Measurements from ENCODE around the gene EID2.

Gene EID2

DNA sequence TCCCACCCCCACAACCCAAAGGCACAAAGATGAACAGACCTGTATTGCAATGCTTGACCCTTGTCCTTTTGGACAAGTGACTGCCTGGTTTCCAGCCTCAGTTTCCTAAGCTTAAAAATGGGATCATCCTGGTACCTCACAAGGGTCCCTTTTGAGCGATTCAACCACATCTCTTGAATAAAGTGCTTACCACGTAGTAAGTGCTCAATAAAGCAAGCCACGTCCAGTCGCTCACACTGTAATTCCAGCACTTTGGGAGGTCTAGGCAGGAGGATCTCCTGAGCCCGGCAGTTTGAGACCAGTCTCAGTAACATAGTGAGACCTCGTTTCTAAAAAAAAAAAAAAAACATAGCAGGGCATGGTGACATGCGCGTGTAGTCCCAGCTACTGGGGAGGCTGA lies 40.0 kb downstream of the EID2 start:
- peaks cover 52% of the 10 kb centered on the region for H3K27me3 Mint-ChIP-seq
- peaks cover 36% of the 10 kb centered on the region for H3K4me1 Mint-ChIP-seq
- peak overlapping the region; percentile 35 for H3K4me3 Mint-ChIP-seq
- H3K9me3 Mint-ChIP-seq, result no peaks in the 10 kb centered on the region
- peak overlapping the region; percentile 27 for H3K27ac Mint-ChIP-seq
- no peak for ATAC-seq
- H3K36me3 Mint-ChIP-seq, result no peaks in the 10 kb centered on the region

DNA sequence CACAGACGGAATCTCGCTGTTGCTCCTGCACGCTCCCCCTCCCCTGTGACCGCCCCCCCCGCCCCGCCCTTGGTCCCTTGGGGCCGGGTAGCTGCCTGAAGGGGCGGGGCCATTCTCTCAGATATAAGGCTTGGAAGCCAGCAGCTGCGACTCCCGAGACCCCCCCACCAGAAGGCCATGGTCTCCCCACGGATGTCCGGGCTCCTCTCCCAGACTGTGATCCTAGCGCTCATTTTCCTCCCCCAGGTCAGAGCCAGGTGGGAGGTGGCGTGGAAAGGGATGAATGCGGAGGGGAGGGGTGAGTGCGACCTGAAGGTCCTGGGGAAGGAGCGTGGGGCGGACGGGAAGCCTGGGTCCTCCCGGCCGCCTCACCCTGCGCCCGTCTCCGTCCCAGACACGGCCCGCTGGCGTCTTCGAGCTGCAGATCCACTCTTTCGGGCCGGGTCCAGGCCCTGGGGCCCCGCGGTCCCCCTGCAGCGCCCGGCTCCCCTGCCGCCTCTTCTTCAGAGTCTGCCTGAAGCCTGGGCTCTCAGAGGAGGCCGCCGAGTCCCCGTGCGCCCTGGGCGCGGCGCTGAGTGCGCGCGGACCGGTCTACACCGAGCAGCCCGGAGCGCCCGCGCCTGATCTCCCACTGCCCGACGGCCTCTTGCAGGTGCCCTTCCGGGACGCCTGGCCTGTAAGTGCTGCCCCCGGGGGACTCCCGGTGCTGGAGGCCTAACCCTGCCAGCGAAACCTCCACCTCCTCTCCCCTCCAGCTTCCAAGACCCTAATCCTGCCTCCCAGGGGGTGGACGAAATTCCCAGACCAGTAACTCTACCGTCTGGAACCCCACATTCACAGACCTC lies 40.9 kb downstream of the EID2 start, which contains the start of gene DLL3:
Gene DLL3, plus strand, starts transcription at position 150 of the 845 bp plus-strand sequence. Its CDS starts 28 bp downstream, at position 178.
- H3K27me3 Mint-ChIP-seq, result peaks cover 43% of the 10 kb centered on the region
- peaks cover 36% of the 10 kb centered on the region for H3K4me1 Mint-ChIP-seq
- no peaks in the 10 kb centered on the region for H3K9me3 Mint-ChIP-seq
- H3K36me3 Mint-ChIP-seq, result no peaks in the 10 kb centered on the region
- peak within 1 kb of the TSS; percentile 40 for H3K27ac Mint-ChIP-seq
- peak; percentile 49 for ATAC-seq
- peak within 1 kb of the TSS; percentile 65 for H3K4me3 Mint-ChIP-seq

DNA sequence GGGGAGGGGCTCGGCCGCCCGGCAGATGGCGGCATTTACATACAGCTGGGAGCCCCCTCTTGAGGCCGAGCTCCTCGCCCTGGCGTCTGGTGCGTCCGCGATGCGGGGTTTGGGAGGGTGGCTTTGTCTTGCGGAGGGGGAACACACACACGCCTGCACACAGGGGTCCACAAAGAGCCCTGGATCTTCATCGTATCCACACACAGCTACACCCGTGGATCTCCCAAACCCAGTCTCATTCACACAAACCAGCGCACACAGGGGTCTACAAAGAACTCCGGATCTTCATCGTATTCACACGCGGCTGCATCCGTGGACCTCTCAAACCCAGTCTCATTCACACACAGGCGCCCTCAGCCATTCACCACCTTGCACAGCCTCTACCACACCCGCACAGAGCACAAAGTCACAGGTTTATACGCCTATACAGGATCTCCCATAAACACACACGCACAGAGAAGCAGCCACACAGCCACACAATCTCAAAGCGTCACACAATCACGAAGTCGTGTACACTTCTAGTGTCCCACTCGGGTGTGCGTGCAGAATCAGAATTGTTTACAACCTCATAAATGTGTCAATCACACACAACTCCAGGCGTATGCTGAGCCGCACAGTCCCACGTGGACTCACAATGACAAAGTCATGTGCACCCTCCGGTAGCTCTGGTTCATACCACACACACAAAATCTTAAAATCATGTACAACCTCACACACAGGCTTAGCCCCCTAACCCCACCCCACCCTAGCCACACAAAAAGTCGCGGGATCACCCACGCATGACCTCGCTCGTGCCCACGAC lies 41.8 kb downstream of the EID2 start:
- H3K9me3 Mint-ChIP-seq, result no peaks in the 10 kb centered on the region
- H3K36me3 Mint-ChIP-seq, result no peaks in the 10 kb centered on the region
- peak overlapping the region; percentile 40 for H3K27ac Mint-ChIP-seq
- peaks cover 35% of the 10 kb centered on the region for H3K27me3 Mint-ChIP-seq
- peak; percentile 62 for ATAC-seq
- peak overlapping the region; percentile 61 for H3K4me3 Mint-ChIP-seq
- peaks cover 28% of the 10 kb centered on the region for H3K4me1 Mint-ChIP-seq

DNA sequence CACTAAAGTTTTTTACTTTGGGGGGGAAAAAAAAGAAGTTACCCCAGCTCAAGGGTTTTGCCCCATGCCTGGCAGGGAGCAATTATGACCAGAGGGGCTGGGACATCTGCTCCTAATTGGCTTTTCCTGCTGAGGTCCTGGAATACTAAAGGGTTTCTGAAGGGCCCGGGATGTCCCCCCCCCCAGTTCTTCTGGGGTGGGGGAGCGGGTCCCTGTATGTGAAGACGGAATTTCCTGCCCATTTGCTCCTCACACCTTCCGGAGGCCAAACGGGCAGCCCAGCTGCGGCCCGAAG lies 42.3 kb downstream of the EID2 start:
- Mint-ChIP-seq H3K27ac (no peak overlapping the region), H3K36me3 (no peaks in the 10 kb centered on the region), H3K4me1 (peaks cover 26% of the 10 kb centered on the region), H3K4me3 (no peak overlapping the region), H3K9me3 (no peaks in the 10 kb centered on the region), H3K27me3 (peaks cover 31% of the 10 kb centered on the region)
- no peak for ATAC-seq

DNA sequence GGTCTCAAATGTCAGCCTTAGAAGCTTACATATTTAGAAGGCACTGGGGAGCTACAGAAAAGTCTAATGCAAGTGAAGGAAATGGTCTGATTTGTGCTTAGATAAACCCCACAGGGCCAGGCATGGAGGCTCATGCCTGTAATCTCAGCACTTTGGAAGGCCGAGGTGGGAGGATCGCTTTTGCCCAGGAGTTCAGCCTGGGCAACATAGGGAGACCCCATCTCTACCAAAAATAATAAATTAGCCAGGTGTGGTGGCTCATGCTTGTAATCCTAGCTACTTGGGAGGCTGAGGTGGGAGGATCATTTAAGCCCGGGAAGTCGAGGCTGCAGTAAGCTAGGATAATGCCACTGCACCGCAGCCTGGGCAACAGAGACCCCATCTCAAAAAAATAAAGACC lies 43.9 kb downstream of the EID2 start:
- H3K4me3 Mint-ChIP-seq, result no peak overlapping the region
- H3K27me3 Mint-ChIP-seq, result peaks cover 31% of the 10 kb centered on the region
- no peaks in the 10 kb centered on the region for H3K36me3 Mint-ChIP-seq
- H3K9me3 Mint-ChIP-seq, result no peaks in the 10 kb centered on the region
- peaks cover 26% of the 10 kb centered on the region for H3K4me1 Mint-ChIP-seq
- ATAC-seq, result no peak
- H3K27ac Mint-ChIP-seq, result no peak overlapping the region

DNA sequence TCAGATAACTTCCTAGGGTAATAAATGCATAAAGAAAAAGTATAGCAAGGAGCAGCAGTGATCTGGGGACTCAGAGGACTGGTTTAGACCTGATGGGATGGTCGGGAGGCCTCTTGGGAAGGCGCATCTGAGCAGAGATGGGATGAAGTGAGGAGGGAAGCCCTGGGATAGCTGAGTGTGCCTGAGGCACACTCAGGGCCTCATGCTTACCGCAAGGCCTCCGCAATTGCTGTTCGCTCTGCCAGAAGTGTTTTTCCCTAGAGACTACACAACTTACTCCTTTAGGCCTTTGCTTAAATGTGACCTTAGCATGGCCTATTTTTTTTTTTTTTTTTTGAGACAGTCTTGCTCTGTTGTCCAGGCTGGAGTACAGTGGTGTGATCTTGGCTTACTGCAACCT lies 45.3 kb downstream of the EID2 start:
- Mint-ChIP-seq H3K36me3 (peaks cover 7% of the 10 kb centered on the region), H3K4me1 (peaks cover 22% of the 10 kb centered on the region), H3K4me3 (no peak overlapping the region), H3K27ac (no peak overlapping the region), H3K27me3 (peaks cover 19% of the 10 kb centered on the region), H3K9me3 (no peaks in the 10 kb centered on the region)
- ATAC-seq, result no peak

DNA sequence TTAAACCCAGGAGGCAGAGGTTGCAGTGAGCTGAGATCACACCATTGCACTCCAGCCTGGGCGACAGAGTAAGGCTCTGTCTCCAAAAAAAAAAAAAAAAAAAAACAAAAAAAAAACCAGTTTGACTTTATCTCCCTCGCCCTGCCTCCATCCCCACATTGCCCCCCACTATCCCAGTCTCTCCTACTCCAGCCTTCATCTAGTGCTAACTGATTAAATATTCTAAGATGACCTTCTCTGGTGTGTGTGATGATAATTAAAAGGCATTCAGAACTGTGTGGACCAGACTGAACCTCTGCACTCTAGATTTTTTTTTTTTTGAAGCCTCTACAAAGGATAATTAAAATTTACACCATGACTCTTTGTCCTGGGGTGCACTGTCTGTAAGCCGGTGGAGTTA lies 47.2 kb downstream of the EID2 start:
- Mint-ChIP-seq H3K4me3 (no peak overlapping the region), H3K27me3 (peaks cover 1% of the 10 kb centered on the region), H3K27ac (no peak overlapping the region), H3K4me1 (peaks cover 3% of the 10 kb centered on the region), H3K36me3 (peaks cover 23% of the 10 kb centered on the region), H3K9me3 (no peaks in the 10 kb centered on the region)
- ATAC-seq, result no peak

DNA sequence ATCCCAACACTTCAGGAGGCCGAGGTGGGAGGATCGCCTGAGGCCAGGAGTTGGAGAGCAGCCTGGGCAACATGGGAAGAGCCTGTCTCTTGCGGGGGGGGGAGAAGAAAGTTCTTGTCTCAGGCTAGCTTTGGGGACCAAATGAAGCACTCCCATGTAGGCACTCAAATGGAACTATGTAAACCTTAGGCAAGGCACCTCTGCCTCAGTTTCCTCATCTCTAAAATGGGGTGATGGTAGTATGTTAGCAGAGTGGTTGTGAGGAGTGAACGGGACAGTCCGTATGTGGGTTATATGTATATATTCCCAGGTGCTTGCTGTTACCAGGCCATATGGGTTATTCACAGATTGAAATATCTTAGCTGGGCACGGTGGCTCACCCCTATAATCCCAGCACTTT lies 47.7 kb downstream of the EID2 start:
- no peaks in the 10 kb centered on the region for H3K27me3 Mint-ChIP-seq
- H3K4me3 Mint-ChIP-seq, result no peak overlapping the region
- H3K9me3 Mint-ChIP-seq, result no peaks in the 10 kb centered on the region
- no peak for ATAC-seq
- H3K36me3 Mint-ChIP-seq, result peaks cover 25% of the 10 kb centered on the region
- H3K4me1 Mint-ChIP-seq, result no peaks in the 10 kb centered on the region
- H3K27ac Mint-ChIP-seq, result no peak overlapping the region

DNA sequence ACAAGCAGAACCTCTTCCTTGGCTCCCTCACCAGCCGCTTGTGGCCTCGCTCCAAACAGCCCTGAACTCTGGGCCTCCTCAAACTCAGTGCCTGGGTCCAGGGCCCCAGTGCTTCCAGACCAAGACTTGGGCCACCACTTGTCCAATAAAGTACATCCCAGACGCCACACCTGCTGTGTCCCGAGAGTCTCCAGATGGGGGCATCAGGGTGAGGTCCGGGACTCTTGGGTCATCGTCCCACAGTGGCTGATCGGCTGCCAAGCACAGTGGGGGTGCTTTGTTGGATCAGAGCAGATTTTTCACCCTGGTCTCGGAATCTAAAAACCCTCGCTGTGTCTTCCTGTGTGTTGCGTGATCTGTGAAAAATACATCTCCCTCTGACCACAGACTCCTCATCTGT lies 50.2 kb downstream of the EID2 start:
- ATAC-seq, result no peak
- Mint-ChIP-seq H3K4me1 (no peaks in the 10 kb centered on the region), H3K27ac (no peak overlapping the region), H3K36me3 (peaks cover 41% of the 10 kb centered on the region), H3K4me3 (no peak overlapping the region), H3K27me3 (no peaks in the 10 kb centered on the region), H3K9me3 (no peaks in the 10 kb centered on the region)
